ENCODE data around the gene PCBP3.

GRCh38 chr21:45753445-45753844 is 109.9 kb downstream of the PCBP3 start:
- TF ChIP-seq CTCF (IDR thresholded peaks at IDR 0.05) = no peak
- no peak for TF ChIP-seq EZH2 (IDR thresholded peaks at IDR 0.05)
